ENCODE measurements around the gene RAPGEF1.

Gene RAPGEF1

GRCh38 chr9:131629226-131629500 lies 110.7 kb downstream of the RAPGEF1 start:
- no peak overlapping the region for H3K4me3 ChIP-seq (ENCODE audit: low read depth, low read length)
- no peak for TF ChIP-seq CTCF (IDR thresholded peaks at IDR 0.05; ENCODE audit: low read depth, low read length)

DNA sequence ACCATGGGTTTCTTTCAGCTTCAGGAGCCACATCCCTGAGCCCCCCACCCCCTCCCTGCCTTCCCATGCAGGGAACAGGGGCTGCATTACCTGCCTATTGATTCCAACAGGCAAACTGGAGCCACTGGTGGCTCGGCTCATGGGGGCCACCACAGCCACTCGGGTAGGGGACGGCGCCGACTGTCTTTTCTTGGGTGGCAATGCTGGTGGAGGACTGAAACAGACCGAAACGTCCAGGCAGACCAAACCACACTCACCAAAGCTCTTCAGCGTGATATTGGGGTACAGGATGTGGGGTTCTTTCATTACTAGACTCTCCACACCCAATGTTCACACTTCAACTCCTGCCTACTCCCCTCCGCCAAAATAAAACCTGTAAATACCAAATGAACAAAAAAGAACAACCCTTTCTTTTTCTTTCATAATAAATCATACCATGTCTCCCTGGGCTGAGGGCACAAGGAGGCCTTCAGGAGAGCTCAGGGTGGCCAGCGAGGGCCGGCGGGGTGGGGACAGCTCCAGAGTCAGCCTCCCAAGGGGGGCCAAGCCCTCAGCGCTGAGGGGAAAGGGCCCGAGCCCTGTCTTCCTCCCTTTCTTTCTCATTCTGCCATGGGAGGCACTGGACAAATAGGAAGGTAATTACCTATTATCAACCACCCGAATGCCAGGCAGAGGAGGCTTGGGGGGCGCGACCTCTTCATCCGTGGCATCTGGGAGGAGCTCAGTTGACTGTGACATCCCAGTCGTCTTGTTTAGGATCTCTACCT lies 111.2 kb downstream of the RAPGEF1 start:
- no peak for TF ChIP-seq CTCF (IDR thresholded peaks at IDR 0.05; ENCODE audit: low read depth, low read length)
- no peak overlapping the region for H3K4me3 ChIP-seq (ENCODE audit: low read depth, low read length)

DNA sequence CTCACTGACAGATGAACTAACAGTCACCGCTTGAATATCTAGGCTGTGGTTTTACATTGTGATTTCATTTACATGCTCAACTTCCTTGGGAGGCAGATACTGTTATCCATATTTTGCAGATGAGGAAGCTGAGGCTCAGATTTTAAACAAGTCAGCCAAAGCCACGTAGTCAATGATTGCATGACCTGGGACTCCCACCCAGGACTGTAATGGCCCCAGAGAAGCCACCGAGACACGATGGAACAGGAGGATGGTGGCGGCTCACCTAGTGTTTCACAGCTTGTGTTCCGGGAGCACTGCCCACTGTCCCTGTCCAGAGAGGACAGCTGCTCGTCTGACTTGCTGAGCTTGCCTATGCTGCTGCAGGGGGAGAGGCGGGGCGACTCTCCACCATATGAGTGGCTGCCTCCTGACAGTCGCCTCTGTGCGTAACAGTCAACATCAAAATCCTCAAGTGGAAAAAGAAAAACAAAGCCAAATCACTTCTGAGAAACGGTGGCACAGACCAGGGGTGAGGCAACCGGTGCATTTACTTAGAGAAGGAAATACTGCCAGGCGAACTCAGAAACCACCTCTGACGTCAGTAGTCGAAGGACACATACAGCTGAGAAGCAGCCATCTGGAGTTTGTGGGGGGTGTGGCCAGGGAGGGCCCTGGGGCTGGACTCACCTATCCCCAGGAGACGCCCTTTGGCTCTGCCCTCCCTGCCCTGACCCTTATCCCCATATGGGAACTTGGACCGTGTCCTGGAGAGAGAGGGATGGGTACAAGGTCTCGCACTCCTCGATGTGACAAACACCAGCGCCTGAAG lies 112.0 kb downstream of the RAPGEF1 start:
- no peak for TF ChIP-seq CTCF (IDR thresholded peaks at IDR 0.05; ENCODE audit: low read depth, low read length)
- no peak overlapping the region for H3K4me3 ChIP-seq (ENCODE audit: low read depth, low read length)

- no peak overlapping the region for H3K4me3 ChIP-seq (ENCODE audit: low read depth, low read length)
- no peak for TF ChIP-seq CTCF (IDR thresholded peaks at IDR 0.05; ENCODE audit: low read depth, low read length)
Observed at GRCh38 chr9:131627326-131627647, 112.6 kb downstream of the RAPGEF1 start.

DNA sequence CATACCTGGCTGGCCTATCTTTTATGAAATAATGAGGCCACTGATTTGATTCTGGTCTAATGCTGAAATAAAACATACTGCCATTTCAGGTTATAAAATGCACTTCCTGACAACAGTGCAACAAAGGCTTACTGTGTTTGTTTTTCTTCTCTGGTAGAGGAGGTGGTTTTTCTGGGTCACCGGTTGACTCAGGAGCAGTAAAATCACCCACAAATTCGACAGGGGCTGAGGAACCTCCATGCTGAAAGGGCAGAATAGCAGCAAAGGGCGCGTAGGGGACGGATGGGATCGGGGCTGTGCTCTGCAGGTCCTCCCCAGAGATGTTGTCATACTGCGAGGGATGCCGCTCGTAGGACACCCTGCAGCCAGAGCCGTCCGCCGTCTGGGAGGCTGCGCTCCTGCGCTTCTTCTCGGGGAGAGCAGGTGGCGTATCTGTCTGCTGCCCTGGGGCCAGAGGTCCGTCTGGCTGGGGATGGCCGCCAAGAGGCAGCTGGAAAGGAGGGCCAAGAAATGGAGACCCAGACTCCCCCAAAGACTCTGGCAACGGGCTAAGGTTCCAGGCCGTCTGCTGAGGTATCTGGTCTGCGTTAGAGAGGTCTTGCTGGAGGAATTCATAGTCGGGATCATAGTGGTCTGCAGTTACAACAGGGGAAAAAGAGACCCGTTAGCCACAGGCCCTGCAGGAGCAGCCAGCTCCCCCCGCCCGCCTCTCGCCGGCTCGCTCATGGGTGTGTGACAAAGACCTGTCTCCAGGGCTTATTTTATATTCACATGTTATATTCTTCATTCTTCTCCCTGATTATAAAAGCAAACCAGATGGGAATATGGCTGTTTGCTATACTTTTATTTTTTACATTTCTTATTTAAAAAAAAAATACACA lies 113.8 kb downstream of the RAPGEF1 start:
- H3K4me3 ChIP-seq (ENCODE audit: low read depth, low read length), result no peak overlapping the region
- TF ChIP-seq CTCF (IDR thresholded peaks at IDR 0.05; ENCODE audit: low read depth, low read length), result no peak

GRCh38 chr9:131625508-131625787 lies 114.4 kb downstream of the RAPGEF1 start:
- no peak for TF ChIP-seq CTCF (IDR thresholded peaks at IDR 0.05; ENCODE audit: low read depth, low read length)
- H3K4me3 ChIP-seq (ENCODE audit: low read depth, low read length), result no peak overlapping the region
